ENCODE results near the gene MGAT3.
A peak's percentile ranks its signal among the peaks of the same experiment; 100 is the strongest.

The MGAT3 gene

DNA sequence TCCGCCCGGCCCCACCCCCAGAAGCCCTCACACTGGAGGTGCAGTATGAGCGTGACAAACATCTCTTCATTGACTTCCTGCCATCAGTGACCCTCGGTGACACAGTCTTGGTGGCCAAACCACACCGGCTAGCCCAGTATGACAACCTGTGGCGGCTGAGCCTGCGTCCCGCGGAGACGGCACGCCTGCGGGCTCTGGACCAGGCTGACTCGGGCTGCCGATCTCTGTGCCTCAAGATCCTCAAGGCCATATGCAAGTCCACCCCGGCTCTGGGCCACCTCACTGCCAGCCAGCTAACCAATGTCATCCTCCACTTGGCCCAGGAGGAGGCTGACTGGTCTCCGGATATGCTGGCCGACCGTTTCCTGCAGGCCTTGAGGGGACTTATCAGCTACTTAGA is 57.0 kb downstream of the MGAT3 start:
- TF ChIP-seq, protein P1, sequence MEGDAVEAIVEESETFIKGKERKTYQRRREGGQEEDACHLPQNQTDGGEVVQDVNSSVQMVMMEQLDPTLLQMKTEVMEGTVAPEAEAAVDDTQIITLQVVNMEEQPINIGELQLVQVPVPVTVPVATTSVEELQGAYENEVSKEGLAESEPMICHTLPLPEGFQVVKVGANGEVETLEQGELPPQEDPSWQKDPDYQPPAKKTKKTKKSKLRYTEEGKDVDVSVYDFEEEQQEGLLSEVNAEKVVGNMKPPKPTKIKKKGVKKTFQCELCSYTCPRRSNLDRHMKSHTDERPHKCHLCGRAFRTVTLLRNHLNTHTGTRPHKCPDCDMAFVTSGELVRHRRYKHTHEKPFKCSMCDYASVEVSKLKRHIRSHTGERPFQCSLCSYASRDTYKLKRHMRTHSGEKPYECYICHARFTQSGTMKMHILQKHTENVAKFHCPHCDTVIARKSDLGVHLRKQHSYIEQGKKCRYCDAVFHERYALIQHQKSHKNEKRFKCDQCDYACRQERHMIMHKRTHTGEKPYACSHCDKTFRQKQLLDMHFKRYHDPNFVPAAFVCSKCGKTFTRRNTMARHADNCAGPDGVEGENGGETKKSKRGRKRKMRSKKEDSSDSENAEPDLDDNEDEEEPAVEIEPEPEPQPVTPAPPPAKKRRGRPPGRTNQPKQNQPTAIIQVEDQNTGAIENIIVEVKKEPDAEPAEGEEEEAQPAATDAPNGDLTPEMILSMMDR (conservative IDR thresholded peaks at IDR 0.05; ENCODE audit: low read length) = no peak
- no peak for DNase-seq (ENCODE audit: low read depth)
- no peak overlapping the region for H3K4me3 ChIP-seq (ENCODE audit: low read length)

DNA sequence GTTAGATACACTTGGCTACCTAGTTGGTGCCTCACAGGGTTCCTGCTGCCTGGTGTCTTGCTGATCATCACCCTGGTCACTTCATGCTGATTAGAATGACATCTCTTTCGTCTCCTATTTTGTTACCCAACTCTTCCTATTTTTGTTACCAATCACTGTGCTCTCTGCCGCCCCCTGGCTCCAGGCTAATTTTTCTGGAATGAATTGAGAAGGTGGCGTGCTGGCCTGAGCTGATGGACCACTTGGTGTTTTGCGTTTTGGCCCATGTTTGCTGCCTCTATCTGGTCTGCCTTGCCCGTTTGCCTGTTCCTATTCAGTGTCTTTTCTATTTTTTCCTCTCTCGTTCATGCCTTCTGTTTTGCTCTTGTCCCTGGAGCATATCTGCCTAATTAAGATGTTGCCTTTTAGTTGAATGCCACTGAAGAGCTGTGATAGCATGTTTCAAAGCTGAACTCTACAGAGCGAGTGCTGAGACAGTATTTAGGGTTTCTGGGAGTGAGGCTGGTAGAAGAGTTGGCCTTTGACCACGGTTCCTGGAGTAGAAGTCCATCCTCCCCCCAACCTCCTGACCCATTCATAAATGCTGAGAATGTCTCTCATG is 57.7 kb downstream of the MGAT3 start:
- peak; percentile 40 for DNase-seq (ENCODE audit: low read depth)
- no peak overlapping the region for H3K4me3 ChIP-seq (ENCODE audit: low read length)

DNA sequence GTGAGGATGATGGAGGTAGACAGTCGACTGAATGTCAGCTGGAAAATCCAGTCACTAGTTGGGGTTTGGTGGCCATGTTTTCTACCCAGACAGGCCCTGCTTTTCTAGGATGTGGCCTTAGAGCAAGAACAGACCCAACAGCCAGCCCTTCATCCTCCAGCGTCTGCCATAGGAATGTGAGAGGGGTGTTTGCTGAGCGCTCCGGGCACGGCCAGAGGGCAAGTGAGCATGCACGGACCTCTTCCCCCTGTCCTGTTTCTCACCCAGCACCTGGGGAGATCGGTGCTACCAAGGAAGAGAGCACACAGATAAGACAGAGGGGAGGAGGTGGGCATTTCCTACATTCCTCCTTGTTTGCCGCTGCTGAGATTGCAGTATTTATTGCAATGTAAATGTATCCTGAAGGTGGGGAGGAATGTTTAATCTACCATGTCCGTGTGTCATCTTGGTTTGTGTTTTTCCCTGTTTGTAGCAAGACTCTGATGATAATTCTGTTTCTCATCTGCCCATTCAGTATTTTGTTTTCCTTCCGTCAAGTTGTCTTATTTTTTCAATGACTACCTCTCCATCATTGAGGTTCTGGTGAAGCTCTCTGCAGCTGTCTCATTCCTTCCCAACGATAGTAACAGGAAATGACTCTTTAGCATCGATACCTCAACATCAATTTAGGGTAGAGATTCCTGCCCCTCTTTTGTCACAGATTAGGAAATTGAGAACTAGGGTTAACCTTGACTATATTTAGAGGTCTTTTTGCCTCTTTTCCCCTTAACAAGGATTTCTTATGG is 58.6 kb downstream of the MGAT3 start:
- TF ChIP-seq, protein P1 (conservative IDR thresholded peaks at IDR 0.05; ENCODE audit: low read length) = no peak
- H3K4me3 ChIP-seq (ENCODE audit: low read length) = no peak overlapping the region
- DNase-seq (ENCODE audit: low read depth) = no peak

More for the DNA sequence above, 57.7 kb downstream of the MGAT3 start:
- TF ChIP-seq, protein P1 (conservative IDR thresholded peaks at IDR 0.05; ENCODE audit: low read length) = peak; percentile 85

DNA sequence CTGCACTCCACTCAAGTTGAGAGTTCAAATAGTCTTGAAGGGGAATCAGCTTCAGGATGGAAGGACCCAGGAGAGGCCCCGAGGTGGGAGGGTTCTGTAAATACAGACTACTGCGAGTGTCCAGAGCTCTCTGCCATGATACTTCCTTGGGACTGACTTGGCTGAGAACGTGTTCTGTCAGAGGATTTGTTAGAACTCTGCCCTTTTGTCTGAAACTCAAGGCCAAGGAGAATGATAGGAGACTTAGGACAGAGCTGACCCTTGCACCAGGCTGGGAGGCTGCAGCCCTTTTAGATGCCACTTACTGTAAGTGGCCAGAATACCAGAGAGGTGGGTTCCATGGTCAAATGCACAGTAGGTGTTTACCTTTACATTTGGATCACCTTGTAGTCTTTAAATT is 60.7 kb downstream of the MGAT3 start:
- H3K4me3 ChIP-seq (ENCODE audit: low read length) = no peak overlapping the region
- TF ChIP-seq, protein P1 (conservative IDR thresholded peaks at IDR 0.05; ENCODE audit: low read length) = no peak
- DNase-seq (ENCODE audit: low read depth) = no peak

DNA sequence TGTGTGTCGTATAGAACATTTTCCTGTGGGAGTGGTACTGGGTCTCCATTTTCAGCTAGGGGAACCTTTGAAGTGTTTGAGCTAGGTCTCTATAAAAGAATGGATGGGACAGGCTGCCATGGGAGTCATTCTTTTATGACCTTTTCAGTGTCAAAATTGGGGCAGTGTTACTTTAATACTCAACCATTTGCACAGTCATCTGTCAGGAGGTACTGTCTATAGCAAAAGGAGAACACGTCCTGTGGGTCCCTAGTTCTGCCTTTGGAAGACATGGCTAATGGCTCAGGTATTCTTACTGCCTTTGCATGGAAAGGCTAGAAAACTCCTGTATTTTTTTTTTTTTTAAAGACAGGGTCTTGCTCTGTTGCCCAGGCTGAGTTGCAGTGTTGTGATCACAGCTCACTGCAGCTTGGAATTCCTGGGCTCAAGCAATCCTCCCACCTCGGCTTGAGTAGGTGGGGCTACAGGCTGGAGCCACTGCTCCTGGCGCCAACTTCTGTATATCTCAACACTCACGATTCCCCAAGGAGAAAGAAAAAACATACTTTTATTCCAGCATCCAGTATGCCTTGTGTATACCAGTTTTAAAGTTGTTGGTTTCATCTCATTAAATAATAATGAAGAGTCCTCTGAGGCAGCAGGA is 61.5 kb downstream of the MGAT3 start:
- TF ChIP-seq, protein P1 (conservative IDR thresholded peaks at IDR 0.05; ENCODE audit: low read length) = no peak
- DNase-seq (ENCODE audit: low read depth) = no peak
- no peak overlapping the region; the same call in 1 of the 2 replicates for H3K4me3 ChIP-seq (ENCODE audit: low read length)

DNA sequence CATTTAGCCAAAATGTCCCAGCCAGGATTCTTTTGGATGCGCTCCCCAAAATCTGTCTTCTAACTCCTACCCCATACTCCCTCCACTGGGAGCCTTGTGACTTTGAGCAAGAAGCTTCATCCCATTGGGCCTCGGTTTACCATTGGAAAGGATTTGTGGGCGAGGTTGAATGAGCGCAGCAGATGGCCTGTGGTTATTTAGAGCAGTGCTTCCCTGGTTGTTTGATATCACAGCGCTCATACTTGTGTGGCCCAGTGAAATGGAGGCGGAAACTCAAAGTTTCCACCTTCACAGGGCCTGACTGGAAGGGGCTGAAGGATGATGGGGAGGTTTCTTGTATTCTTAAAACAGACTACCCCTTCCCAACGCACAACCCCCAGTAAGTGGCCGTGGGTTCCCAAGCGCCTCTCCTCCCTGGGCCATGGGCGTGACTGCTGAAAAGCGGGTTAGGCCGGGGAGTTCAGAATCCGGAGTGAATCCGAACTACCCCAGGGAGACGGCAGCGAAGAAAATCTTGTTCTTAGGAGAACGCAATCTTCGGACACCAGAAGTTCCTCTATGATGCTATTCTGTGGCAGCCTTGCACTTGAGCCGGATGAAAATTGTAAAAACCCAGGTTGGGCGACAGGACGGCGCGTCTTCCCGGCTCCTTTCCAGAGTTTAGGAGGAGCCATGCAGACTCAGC is 62.3 kb downstream of the MGAT3 start:
- peak overlapping the region; percentile 94 for H3K4me3 ChIP-seq (ENCODE audit: low read length)
- DNase-seq (ENCODE audit: low read depth) = no peak
- TF ChIP-seq, protein P1 (conservative IDR thresholded peaks at IDR 0.05; ENCODE audit: low read length) = no peak
